Uterine smooth muscle cell (primary cell): Measurements from ENCODE around the gene ZNF789. TPM values are rescaled to one million over a fixed set of nuclear protein-coding genes. Genes with fewer than 3 reads are reported as not detected.

Source experiments
- total RNA-seq: library from RNA; depleted of rRNA; stranded (reverse); fragments of >200 nt; gene quantifications from 2 replicates; pipeline ENCODE4 v1.2.3, GENCODE V29; 2014

ZNF789 gene
- 7.3 and 9.1 TPM in 2 replicates for total RNA-seq

DNA sequence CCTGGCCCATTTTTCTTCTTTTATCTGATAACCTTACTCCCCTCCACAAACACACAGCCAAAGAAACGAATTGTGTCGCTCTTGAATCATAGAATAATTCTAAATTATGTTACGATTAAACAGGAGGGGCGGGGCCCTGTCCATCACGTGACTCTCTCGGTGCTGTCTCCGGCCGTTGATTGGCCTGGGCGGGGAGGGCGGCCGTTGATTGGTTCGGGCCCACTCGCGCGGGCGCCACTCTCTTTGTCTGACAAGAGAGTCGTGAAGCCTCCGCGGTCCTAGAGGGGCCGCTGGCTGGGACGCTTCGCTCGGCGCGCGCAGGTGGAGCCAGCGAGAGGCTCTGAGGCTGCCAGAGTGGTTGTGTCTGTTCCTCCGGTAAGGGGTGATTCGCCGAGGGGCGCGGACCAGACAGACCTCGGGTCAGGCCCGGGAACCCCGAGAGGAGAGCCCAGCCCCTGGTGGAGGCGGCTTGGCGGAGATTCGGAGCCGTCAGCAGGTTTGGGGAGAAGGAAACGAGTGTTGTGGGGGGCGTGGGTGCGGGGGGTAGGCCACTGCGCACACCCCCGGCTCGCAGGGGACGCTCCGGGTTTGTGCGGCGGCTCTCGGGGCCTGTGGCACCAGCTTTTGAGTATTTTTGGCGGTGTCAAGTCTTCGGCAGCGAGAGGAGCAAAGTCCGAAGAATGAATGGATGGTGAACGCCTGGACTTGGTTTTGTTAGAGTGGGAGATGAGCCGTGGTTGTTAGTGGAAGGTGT is at the start of gene ZNF789:
Gene ZNF789, plus strand, starts transcription at position 330 of the 754 bp plus-strand sequence. CDS start 3,567 bp downstream, outside the sequence.

GRCh38 chr7:99438573-99439480 is 33.9 kb upstream of the ZNF789 start, which contains the start of the genes CPSF4 and PTCD1:
Gene CPSF4, plus strand, starts transcription at chr7:99438943. Its CDS starts 140 bp downstream, at chr7:99439083.
Gene PTCD1, minus strand, starts transcription at chr7:99438798. Its CDS starts 3,556 bp downstream, at chr7:99435242.

DNA sequence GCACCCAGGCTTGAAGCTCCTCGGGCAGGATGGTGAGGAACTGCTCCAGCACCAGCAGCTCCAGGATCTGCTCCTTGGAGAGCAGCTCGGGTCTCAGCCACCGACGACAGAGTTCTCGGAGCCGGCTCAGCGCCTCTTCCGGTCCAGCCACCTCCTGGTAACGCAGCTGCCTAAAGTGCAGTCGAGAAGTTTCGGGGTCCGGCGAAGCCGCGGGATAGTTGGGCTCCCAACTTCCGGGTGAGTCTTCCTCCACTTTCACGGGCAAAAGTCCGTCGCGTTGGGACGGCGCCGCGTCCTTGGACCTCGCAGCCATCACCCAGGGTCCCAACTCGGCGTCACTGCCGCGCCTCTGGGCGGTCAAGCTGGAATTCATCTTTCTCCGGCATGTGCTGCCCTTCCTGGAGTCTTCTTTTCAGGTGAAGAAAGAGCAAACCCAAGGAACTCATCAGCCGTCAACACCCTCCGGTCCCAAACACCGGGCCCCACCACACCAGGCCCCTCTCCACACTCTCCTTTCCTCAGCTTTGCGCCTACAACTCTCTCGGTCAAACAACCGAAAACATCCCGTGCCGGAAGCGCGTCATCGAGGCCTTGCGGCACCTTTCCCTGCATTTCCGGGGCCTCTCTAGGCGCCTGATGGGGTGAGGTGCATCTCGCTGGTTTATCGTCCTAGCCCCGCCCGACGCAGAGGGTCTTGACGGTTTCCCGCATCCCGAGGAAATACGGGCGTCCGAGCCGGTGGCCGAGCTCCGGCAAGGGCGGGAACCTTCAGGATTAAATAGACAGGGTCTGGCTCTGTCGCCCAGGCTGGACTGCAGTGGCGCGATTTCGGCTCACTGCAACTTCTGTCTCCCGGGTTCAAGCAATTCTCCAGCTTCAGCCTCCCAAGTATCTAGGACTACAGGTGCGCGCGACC is 27.3 kb downstream of the ZNF789 start, which contains the start of gene ZNF394:
Gene ZNF394, minus strand, starts transcription at position 561 of the 916 bp plus-strand sequence. Its CDS starts 188 bp downstream, at position 373.

GRCh38 chr7:99504603-99505323 is 32.1 kb downstream of the ZNF789 start, which contains the start of gene ZKSCAN5:
Gene ZKSCAN5, plus strand, starts transcription at chr7:99504662. Its CDS starts 1,383 bp downstream, at chr7:99506045.

Other genes starting within 250 kb of the ZNF789 start
- gene MYH16, start 200.1 kb upstream of the ZNF789 start, total RNA-seq = 0.12 and 0.33 TPM in 2 replicates
- gene ARPC1A, start 147.0 kb upstream of the ZNF789 start, total RNA-seq = 327 and 334 TPM in 2 replicates
- 473 and 553 TPM in 2 replicates for gene ARPC1B, start 98.2 kb upstream of the ZNF789 start, total RNA-seq
- gene PDAP1, start 64.3 kb upstream of the ZNF789 start, total RNA-seq = 80.1 and 121 TPM in 2 replicates
- 103 and 113 TPM in 2 replicates for gene BUD31, start 63.9 kb upstream of the ZNF789 start, total RNA-seq
- 8.6 and 9.8 TPM in 2 replicates for gene PTCD1, start 34.1 kb upstream of the ZNF789 start, total RNA-seq
- 45.3 and 46.0 TPM in 2 replicates for gene CPSF4, start 33.9 kb upstream of the ZNF789 start, total RNA-seq
- gene ATP5MF, start 6.7 kb upstream of the ZNF789 start, total RNA-seq = 164 and 387 TPM in 2 replicates
- 21.5 and 26.0 TPM in 2 replicates for gene ZNF394, start 27.4 kb downstream of the ZNF789 start, total RNA-seq
- 13.6 and 13.7 TPM in 2 replicates for gene ZKSCAN5, start 31.8 kb downstream of the ZNF789 start, total RNA-seq
- 6.9 and 7.9 TPM in 2 replicates for gene FAM200A, start 79.2 kb downstream of the ZNF789 start, total RNA-seq
- gene ZNF655, start 85.8 kb downstream of the ZNF789 start, total RNA-seq = 74.0 and 82.1 TPM in 2 replicates
- 0.55 and 1.2 TPM in 2 replicates for gene TMEM225B, start 125.4 kb downstream of the ZNF789 start, total RNA-seq
- 11.5 and 12.5 TPM in 2 replicates for gene ZSCAN25, start 144.1 kb downstream of the ZNF789 start, total RNA-seq
- 3.5 and 4.8 TPM in 2 replicates for gene CYP3A5, start 207.1 kb downstream of the ZNF789 start, total RNA-seq